ENCODE data around the gene ARHGEF1.

DNA sequence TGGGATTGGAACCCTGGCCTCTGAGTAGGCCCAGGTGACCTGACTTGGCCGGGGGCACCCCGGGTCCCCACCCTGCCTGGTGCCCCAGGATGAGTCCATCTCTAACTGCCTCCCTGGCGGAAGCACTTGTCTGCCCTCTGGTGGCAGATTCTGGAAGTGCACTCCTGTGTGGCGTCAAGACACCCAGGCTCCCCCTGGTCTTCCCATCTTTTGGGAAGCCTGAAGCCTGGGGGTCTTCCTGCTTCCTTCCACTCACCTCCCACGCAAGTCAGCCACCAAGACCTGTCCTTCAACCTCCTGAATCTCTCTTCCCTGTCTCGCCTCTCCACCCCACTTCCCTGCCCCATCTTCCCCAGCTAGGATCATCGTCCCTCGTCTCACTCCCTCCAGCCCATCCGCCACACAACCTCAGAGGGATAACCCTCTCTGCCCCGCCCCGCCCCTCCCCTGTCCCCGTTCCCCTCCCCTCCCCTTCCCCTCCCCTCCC, 68.7 kb downstream of the ARHGEF1 start:
- no peak for TF ChIP-seq POLR2A (IDR thresholded peaks at IDR 0.05)
- peak; percentile 75 to 99 (median 87) for TF ChIP-seq CTCF (IDR thresholded peaks at IDR 0.05 in 4 of 5, conservative IDR thresholded peaks at IDR 0.05 in 1 of 5)
